GM21367 (cell line): ENCODE measurements around the gene AOC3.
"Not testable (repeated sequence)": the region's sequence is repeated elsewhere in the genome, so short reads cannot be mapped to it uniquely, and the experiment has no call there.

Experiments used
- ATAC-seq: cut with Tn5 transposase; IDR thresholded peaks from one replicate; pipeline ENCODE4 v1.9.1; 2021; ENCODE audit not compliant: unreplicated experiment

The AOC3 gene

DNA sequence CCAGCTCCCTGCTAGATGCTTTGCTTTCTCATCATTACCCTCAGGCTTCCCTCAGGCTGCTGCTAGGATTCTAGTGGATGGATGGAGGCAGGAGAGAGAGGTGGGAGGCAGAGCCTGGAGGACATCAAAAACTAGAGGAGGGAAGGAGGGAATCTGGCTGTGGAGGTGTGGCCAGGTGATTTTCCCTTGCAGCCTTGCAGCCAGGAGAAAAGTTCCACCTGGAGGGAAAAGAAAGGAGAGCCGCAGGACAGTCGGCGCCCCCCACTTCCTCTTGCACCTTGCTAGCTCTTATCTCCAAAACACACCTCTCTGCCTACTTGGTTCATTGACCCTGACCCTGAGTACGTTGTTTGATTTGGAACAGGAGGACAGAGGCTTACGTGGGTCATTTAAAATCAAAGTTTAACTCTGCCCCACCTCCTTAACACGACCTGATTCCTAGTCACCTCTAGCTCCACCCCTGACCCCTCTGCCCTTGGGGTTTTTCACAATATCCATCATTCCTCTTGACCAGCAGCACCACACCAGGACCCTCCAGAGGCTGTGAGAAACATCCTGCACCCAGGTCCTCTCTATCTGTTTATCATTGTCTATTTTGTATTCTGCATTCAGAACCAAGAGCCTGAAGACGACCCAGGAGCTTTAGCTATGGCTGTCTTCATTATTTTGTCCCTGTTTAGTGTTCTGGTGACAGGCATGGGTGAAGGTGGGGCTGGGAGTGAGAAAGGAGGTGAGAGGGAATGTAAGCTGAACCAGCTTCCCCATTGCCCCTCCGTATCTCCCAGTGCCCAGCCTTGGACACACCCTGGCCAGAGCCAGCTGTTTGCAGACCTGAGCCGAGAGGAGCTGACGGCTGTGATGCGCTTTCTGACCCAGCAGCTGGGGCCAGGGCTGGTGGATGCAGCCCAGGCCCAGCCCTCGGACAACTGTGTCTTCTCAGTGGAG, 15.9 kb downstream of the AOC3 start:
- ATAC-seq: no peak

DNA sequence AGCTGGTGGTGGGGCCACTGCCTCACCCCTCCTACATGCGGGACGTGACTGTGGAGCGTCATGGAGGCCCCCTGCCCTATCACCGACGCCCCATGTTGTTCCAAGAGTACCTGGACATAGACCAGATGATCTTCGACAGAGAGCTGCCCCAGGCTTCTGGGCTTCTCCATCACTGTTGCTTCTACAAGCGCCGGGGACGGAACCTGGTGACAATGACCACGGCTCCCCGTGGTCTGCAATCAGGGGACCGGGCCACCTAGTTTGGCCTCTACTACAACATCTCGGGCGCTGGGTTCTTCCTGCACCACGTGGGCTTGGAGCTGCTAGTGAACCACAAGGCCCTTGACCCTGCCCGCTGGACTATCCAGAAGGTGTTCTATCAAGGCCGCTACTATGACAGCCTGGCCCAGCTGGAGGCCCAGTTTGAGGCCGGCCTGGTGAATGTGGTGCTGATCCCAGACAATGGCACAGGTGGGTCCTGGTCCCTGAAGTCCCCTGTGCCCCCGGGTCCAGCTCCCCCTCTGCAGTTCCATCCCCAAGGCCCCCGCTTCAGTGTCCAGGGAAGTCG, 16.8 kb downstream of the AOC3 start:
- ATAC-seq: not testable (repeated sequence)

- ATAC-seq: no peak
Measured at GRCh38 chr17:42868338-42868737, 17.3 kb downstream of the AOC3 start.

- ATAC-seq: no peak
Measured at GRCh38 chr17:42871647-42872046, 20.6 kb downstream of the AOC3 start.

- ATAC-seq: no peak
Measured at GRCh38 chr17:42872251-42872965, 21.4 kb downstream of the AOC3 start.

GRCh38 chr17:42873315-42873714, 22.3 kb downstream of the AOC3 start:
- ATAC-seq: no peak

GRCh38 chr17:42873932-42874695, 23.1 kb downstream of the AOC3 start:
- ATAC-seq: not testable (repeated sequence)

DNA sequence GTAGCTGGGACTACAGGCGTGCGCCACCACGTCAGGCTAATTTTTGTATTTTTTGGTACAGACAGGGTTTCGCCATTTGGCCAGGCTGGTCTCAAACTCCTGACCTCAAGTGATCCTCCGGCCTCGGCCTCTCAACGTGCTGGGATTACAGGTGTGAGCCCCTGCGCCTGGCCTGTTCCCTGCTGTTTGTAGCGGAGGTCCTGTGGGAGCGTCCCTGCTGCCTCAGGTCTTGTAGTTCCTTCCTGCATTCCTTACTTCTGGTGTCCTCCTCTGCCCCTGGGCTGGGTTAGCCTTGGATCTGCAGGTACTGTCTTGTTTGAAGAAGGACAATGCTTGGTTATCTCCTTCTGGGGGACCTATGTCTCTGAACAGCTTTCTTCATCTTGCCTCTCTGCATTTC, 26.0 kb downstream of the AOC3 start:
- ATAC-seq: no peak

DNA sequence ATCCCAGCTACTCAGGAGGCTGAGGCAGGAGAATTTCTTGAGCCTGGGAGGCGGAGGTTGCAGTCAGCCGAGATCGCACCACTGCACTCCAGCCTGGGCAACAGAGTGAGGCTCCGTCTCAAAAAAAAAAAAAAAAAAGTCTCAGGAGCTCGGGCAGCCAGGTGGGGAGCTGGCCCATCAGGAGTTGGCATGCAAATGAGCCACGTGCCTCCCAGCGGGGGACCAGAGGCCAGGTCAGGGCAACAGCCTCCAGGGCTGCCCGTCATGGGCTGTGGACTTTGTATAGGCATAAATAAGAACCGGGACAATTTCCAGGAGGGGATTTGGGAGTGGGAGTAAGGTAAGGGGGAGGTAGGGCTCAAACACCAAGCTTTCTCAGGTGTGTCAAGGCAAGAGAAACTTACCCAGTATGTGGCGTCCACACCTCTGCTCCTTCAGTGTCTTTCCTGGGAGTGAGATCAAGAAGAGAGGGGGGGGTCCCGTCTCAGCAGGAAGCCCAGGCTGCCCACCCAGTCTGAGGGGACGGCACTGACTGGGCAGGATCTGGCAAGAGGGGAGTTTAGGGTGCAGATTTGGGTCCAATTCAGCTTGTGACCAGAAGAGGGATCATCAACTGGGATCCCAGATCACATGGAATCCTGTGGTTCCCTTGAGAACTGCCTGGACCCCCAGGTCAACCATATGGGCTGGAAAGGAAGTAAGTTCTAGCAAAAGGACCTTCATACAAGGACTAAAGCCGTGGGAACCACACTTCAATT, 27.3 kb downstream of the AOC3 start:
- ATAC-seq: no peak

DNA sequence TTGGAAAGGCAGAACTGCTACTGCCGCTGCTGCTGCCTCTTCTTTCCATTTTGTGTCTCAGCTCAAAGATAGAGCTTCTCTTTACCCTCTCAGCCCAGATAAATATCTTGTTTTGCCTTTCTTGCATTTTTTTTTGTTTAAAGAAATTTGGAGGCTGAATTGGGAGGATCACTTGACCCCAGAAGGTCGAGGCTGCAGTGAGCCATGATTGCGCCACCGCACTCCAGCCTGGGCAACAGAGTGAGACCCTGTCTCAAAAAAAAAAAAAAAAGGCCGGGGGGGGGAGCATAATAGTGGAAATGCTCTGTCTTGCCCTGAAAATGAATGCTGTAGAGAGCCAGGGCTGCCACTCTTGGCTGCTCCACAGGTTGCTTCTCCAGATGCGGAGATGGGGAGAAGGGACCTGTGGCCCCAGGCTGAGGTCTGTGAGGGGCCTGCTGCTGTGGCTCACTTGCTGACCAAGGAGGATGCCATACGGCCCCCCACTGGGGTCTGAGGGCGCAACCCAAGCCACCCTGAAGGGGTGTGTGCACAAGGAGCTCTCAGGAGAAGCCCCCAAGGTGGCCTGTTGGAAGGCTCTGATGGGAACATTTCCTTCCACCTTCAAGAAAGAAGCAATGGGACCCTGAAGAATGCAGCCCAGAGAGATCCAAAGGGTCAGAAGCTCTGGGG, 28.1 kb downstream of the AOC3 start:
- no peak for ATAC-seq

DNA sequence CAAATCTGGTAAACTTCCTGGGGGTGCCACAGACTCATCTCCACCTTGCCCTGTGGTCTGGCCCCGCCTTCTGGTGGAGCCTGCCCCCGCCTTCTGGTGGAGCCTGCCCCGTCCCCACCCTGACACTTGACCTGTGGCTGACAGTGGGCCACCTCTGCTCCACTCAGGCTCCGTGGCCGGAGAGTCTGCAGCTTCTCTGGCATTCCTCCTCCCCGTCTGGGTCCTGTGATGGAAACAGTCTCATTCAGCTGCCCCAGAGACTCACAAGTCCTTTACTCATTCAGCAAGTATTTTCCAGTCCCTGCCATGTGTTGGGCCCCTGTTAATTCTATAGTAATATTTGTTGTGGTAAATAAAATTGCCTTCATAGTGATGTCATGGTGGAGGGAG, 28.6 kb downstream of the AOC3 start:
- no peak for ATAC-seq

DNA sequence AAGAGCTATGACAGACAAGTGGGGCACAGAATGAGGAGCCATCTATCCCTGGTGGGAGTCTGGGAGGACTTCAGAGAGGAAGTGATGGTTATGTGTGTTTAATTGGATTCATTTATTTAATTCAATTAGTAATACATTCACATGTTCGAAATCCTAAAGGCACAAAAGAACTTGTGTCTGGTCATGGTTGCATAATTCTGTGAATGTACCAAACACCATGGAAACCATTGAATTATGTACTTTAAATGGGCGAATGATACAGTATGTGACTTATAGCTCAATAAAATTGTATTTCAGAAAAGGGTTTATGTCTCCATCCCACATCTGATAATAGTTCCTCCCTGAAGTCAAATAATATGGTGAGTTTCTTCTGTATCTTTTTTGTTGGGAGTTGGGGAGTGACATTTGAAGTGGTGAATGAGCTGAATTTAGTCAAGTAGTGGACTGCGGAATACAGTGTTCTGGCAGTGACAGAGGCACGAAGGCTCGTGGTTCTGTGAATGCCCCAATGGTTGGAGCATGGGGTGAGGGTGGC, 29.8 kb downstream of the AOC3 start:
- no peak for ATAC-seq

- ATAC-seq: not testable (repeated sequence)
Measured at GRCh38 chr17:42881706-42882105, 30.7 kb downstream of the AOC3 start.

- ATAC-seq: no peak
Measured at GRCh38 chr17:42882166-42882565, 31.2 kb downstream of the AOC3 start.

DNA sequence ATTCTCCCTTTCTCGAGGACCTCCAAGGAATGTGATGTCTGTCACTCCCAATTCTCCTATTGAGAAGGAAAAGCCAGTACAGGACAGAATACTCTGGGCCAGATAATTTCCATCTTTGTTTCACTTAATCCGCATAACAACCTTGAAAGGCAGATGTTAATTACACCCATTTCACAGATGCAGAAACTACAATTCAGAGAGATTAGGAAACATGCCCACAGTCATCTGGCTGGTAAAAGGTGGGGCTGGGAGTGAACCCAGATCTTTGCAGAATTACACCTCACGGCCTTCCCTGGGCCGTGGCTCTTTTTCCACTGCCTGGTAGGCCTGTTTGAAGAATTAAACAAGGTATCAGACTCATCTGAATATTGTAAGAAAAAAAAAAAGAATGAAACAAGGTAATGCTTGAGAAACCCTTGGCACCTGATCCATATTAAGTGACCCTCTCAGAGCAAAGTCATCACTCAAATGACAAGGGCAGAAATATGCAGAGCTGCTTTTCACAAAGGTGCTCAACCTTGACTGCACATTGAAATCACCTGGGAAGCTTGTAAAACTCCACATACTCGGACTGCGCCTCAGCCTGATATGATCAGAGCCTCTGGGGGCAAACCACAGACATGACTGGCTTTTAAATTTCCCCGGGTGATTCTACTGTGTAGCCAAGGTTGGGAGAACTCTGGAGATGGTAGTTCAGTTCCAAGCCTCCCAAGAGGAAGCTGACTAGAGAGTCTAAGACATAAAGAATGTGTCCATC, 33.0 kb downstream of the AOC3 start:
- no peak for ATAC-seq

DNA sequence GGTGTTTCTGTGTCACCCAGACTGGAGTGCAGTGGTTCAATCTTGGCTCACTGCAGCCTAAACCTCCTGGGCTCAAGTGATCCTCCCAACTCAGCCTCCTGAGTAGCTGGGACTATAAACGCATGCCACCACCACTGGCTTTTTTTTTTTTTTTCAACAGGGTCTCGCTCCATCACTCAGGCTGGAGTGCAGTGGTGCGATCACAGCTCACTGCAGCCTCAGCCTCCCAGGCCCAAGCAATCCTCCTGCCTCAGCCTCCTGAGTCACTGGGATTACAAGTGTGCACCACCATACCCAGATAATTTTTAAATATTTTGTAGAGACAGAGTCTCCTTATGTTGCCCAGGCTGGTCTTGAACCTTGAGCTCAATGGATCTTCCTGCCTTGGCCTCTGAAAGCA, 34.8 kb downstream of the AOC3 start:
- ATAC-seq: not testable (repeated sequence)

DNA sequence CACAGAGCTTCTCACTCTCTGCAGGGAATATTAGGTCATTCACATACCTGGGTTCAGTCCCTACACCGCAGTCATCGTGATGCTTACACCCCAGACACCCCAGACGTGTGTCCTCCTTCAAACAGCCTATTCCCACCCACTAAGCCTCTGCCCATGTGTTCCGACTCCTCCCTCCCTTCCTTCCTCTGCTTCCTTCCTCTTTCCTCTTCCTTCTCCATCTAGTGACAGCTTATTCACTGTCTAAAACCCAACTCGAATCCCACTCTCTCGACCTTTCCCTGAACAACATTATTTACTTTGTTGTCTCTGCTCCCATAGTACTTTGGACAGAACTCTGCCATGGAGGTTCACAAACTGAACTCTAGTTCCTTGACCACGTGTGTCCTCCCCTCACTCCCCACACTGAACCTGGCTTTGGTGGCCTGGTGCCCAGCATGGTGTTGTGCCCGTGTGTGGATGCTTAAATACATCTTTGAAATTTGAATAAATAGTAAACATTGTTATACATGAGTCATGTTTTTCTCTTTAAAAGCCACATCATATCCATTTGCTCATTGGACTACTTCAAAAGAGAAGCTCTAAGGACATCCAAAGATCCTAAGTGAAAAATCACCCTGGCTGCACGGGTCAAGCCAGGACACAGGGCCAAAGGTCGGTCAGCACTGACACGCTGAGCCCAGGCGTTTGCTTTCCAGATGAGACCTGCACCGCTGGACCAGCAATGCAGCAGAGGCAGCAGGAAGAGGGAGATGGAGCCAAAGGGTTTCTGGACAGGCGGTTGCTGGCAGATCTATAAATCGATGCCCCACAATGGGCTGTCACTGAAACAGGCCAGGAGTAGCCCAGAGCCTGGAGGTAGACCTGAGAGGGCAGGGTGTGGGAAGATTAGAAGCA, 35.5 kb downstream of the AOC3 start:
- ATAC-seq: no peak

GRCh38 chr17:42889809-42890208, 38.8 kb downstream of the AOC3 start:
- ATAC-seq: no peak
